Lung (tissue), 12 donors: ENCODE measurements around the gene TCF12. TPM values are rescaled to one million over a fixed set of nuclear protein-coding genes. Genes with fewer than 3 reads are reported as not detected.

Source experiments
- ATAC-seq: fragments of 200-7000 bp; cut with Tn5 transposase; one replicate; pipeline ENCODE4 v1.9.1; 2020; ENCODE audit warnings: moderate number of reproducible peaks; ENCODE audit not compliant: insufficient read depth, low FRiP score
- DNase-seq, 3 donors: peaks; one replicate each; pipeline ENCODE4 v3.0.0-alpha.2; 2013 to 2017
- H3K27ac ChIP-seq, 2 donors: one replicate each; pipeline ENCODE4 v1.5.1; 2013; ENCODE audit warnings: mild to moderate bottlenecking in 2 of 2, moderate library complexity in 2 of 2, control low read depth in 1 of 2, inconsistent platforms in 1 of 2, low read depth in 1 of 2, low read length in 1 of 2
- H3K27me3 ChIP-seq, 3 donors: one replicate each; pipeline ENCODE4 v1.5.1; 2013; ENCODE audit warnings: low read length in 2 of 3; ENCODE audit not compliant: control insufficient read depth in 3 of 3, insufficient read depth in 3 of 3
- H3K36me3 ChIP-seq, 4 donors: one replicate each; pipeline ENCODE4 v1.5.1; 2013; ENCODE audit warnings: low read length in 4 of 4, mild to moderate bottlenecking in 1 of 4, moderate library complexity in 1 of 4; ENCODE audit not compliant: control insufficient read depth in 4 of 4, insufficient read depth in 4 of 4
- H3K4me1 ChIP-seq, 5 donors: one replicate each; pipeline ENCODE4 v1.5.1; 2013; ENCODE audit warnings: low read length in 5 of 5, mild to moderate bottlenecking in 2 of 5, moderate library complexity in 1 of 5; ENCODE audit not compliant: control insufficient read depth in 5 of 5, insufficient read depth in 5 of 5
- H3K4me3 ChIP-seq: one replicate; pipeline ENCODE4 v1.5.1; 2013; ENCODE audit warnings: mild to moderate bottlenecking, control low read depth, moderate library complexity
- H3K9ac ChIP-seq, 2 donors: one replicate each; pipeline ENCODE4 v1.5.1; 2013; ENCODE audit warnings: low read length in 2 of 2, control low read depth in 1 of 2; ENCODE audit not compliant: insufficient read depth in 1 of 2
- H3K9me3 ChIP-seq, 4 donors: one replicate each; pipeline ENCODE4 v1.5.1; 2013; ENCODE audit warnings: low read length in 3 of 4, mild to moderate bottlenecking in 1 of 4, moderate library complexity in 1 of 4; ENCODE audit not compliant: control insufficient read depth in 4 of 4, insufficient read depth in 3 of 4
- WGBS, 2 donors: extraction: QIAGEN DNeasy Blood & Tissue Kit; methylation state at CpG; one replicate each; pipeline ENCODE4 v1.1.7; 2013; 5-methylcytosine and 5-hydroxymethylcytosine counted together
- polyA plus RNA-seq, 2 donors: library from polyadenylated mRNA; stranded (reverse); fragments of 200-250 nt; gene quantifications; one replicate each; pipeline ENCODE4 v1.2.1, GENCODE V29; 2013
- total RNA-seq, 2 donors: library from RNA; depleted of rRNA in 1 of 2; stranded (reverse); fragments of >200 nt in 1 of 2; gene quantifications; one replicate each; pipeline ENCODE4 v1.2.1, GENCODE V29; 2014 to 2021
- TF ChIP-seq, protein P1 (sequence below): IDR thresholded peaks from 2 replicates; pipeline ENCODE4 v1.5.1; 2012; ENCODE audit warnings: mild to moderate bottlenecking; ENCODE audit errors: control extremely low read depth, extremely low read depth
- donor health status: control.
- donor health status: control.
- donor health status: Bipolar disorder and iron deficiency.
- donor health status: healthy.
- donor health status: DM: yes; HTN: yes; CAD: no.

Gene TCF12
- total and polyA plus RNA-seq, 4 donors = 9.6 to 314 (median 56.3) TPM

DNA sequence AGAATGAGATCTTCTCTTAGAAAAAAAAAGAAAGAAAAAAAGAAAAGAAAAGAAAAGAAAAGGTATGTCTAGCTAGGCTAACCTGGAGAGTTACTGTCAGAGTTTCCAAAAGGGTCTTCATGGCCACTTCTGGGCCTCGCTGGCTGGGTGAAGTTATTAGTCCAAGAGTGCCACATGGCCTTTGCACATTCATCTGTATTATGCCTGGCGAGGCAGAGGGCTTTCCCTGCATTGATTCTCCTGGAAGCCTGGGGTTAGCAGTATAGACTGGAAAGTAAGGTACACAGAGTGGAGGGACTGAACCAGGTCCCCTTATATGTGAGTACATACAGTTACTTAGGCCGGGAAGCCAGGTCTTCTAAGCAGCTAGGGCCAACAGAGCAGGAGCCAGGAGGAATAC lies 403.0 kb downstream of the TCF12 start:
- no peaks in the 10 kb centered on the region for H3K36me3 ChIP-seq
- WGBS, 2 donors = 95% methylated on average over 3 of the region's 3 CpGs

DNA sequence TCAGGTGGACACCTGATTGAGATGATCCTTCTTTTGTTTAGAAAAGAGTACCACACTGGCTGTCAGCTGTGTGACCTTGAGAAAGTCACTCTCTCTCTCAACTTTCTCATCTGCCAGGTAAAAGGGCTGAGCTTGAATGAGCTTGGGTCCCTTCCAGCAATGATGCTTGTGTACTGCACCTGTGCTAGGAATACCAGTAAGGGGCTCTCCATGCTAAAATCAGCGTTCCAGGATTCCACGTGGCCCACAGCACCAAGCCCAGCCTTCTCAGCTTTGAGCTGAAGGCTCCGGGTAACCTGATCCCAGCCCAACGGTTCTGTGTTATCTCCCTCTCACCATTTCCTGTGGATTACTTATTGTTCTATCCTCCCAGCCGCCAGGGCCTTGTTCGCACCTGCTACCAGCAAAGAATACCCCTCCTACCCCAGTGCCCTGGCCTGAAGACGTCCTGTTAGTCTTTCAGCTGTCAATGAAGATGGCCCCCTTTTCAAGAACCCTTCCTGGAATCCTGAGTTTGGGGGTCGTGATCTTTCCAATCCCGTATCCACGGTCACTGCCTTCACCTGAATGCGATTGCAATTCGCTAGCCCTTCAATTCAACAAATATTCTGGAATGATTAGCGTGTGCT lies 403.6 kb downstream of the TCF12 start:
- TF ChIP-seq, protein P1, sequence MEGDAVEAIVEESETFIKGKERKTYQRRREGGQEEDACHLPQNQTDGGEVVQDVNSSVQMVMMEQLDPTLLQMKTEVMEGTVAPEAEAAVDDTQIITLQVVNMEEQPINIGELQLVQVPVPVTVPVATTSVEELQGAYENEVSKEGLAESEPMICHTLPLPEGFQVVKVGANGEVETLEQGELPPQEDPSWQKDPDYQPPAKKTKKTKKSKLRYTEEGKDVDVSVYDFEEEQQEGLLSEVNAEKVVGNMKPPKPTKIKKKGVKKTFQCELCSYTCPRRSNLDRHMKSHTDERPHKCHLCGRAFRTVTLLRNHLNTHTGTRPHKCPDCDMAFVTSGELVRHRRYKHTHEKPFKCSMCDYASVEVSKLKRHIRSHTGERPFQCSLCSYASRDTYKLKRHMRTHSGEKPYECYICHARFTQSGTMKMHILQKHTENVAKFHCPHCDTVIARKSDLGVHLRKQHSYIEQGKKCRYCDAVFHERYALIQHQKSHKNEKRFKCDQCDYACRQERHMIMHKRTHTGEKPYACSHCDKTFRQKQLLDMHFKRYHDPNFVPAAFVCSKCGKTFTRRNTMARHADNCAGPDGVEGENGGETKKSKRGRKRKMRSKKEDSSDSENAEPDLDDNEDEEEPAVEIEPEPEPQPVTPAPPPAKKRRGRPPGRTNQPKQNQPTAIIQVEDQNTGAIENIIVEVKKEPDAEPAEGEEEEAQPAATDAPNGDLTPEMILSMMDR = no peak
- H3K4me1 ChIP-seq = peaks cover 0 to 16% (median 0%) of the 10 kb centered on the region in 5 donors
- ATAC-seq = no peak
- no peak overlapping the region for H3K9ac ChIP-seq
- 64 to 68% methylated on average over 13 of the region's 13 CpGs for WGBS, 2 donors
- no peak for DNase-seq
- no peaks in the 10 kb centered on the region for H3K9me3 ChIP-seq
- no peaks in the 10 kb centered on the region for H3K27me3 ChIP-seq
- no peak overlapping the region for H3K27ac ChIP-seq
- no peak overlapping the region for H3K4me3 ChIP-seq
- H3K36me3 ChIP-seq = no peaks in the 10 kb centered on the region

More for the DNA sequence above, 403.0 kb downstream of the TCF12 start:
- Histone ChIP-seq H3K27ac (no peak overlapping the region), H3K27me3 (no peaks in the 10 kb centered on the region), H3K9me3 (no peaks in the 10 kb centered on the region), H3K4me1 (peaks cover 0 to 16% (median 0%) of the 10 kb centered on the region in 5 donors), H3K9ac (no peak overlapping the region), H3K4me3 (no peak overlapping the region)
- TF ChIP-seq, protein P1 = no peak
- ATAC-seq (no peak), DNase-seq (no peak)

DNA sequence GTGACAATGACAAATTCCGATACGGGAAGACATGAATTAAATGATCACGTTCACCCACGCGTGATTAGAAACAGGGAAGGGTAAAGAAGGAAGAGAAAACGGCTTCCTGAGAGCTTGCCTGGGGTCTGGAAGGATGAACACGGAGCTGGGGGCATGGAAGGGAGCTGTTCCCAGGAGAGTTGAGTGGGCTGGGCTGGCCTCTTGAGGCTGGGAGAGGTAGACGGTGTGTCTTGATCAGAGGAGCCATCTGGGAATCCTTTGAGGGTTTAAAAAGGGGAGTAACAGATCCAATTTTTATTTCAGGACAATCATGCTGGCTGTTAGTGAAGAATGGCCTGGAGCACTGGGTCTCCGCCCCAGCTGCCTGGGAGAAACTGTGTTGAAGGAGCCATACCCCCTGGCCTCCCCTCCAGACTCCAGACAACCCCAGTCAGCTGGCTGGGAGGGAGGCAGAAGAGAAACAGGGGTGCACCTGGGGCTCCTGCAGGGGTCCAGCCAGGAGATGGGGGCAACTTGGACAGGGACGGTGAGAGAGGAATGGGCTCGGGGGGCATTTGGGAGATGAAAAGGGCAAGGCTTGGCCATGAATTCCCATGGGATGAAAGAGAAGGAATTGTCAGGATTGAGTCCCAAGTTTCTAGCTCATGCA lies 404.3 kb downstream of the TCF12 start:
- Histone ChIP-seq H3K36me3 (no peaks in the 10 kb centered on the region), H3K27me3 (no peaks in the 10 kb centered on the region), H3K27ac (no peak overlapping the region), H3K4me1 (peaks cover 0 to 16% (median 1%) of the 10 kb centered on the region in 5 donors), H3K9ac (no peak overlapping the region), H3K9me3 (no peaks in the 10 kb centered on the region), H3K4me3 (no peak overlapping the region)
- TF ChIP-seq, protein P1 = no peak
- WGBS, 2 donors = 90 to 94% methylated on average over 11 of the region's 11 CpGs
- ATAC-seq (no peak), DNase-seq (no peak)
